GM12878 (cell line): Measurements from ENCODE around the gene OTUD4. TPM values are rescaled to one million over a fixed set of nuclear protein-coding genes. Genes with fewer than 3 reads are reported as not detected.

Experiments
- ATAC-seq: fragments of 200-7000 bp; cut with Tn5 transposase; 3 replicates; pipeline ENCODE4 v1.9.1; 2020; ENCODE audit warnings: mild to moderate bottlenecking, moderate library complexity
- BruUV-seq: library from RNA; stranded (reverse); fragments of 400-500 nt; replicated peaks from 2 replicates; lab custom pipeline; 2021; lab: Mats Ljungman, UMichigan
- CTCF ChIA-PET: fragments of 300-600 bp; sonication (Branson Sonifier 250); formaldehyde crosslinking; extraction: SDS; loops from one replicate; lab custom pipeline; 2021; ENCODE audit warnings: inconsistent platforms; lab: Yijun Ruan, JAX
- POLR2A ChIA-PET: fragments of 350-600 bp; formaldehyde crosslinking; extraction: SDS; loops from one replicate; lab custom pipeline; 2021; ENCODE audit warnings: inconsistent platforms; lab: Charles Lee
- RAD21 ChIA-PET: fragments of 300-600 bp; sonication (Branson Sonifier 250); formaldehyde crosslinking; loops from one replicate; lab custom pipeline; 2023; ENCODE audit warnings: antibody characterized with exemption; ENCODE audit not compliant: unreplicated experiment; lab: Charles Lee
- SMC1A ChIA-PET: fragments of 300-600 bp; sonication (Branson Sonifier 250); formaldehyde crosslinking; loops from one replicate; lab custom pipeline; 2023; ENCODE audit not compliant: unreplicated experiment, uncharacterized antibody; lab: Charles Lee
- DNase-seq: peaks from one replicate; pipeline ENCODE4 v3.0.0-alpha.2; 2011; ENCODE audit warnings: low read depth, low spot score
- FAIRE-seq: peaks from 3 replicates; lab custom pipeline; 2011; peaks lifted over from hg19 to GRCh38; lab: Jason Lieb, UNC
- H2AFZ ChIP-seq: 2 replicates; pipeline ENCODE4 v1.6.0; 2011; ENCODE audit warnings: low read depth, low read length, control low read depth; ENCODE audit not compliant: control insufficient read depth
- H3K27ac ChIP-seq: 2 replicates; pipeline ENCODE4 v1.5.1; 2011; ENCODE audit warnings: control low read depth; ENCODE audit not compliant: control insufficient read depth, insufficient read depth
- H3K27me3 ChIP-seq, 2 experiments: replicated peaks in 1 of 2; 2 replicates each; pipeline versions ENCODE4 v1.6.0 to v1.6.1; 2011; ENCODE audit warnings: low read length in 1 of 2; ENCODE audit not compliant: control insufficient read depth in 2 of 2, insufficient read depth in 2 of 2
- H3K36me3 ChIP-seq, 2 experiments: 2 replicates each; pipeline ENCODE4 v1.5.1; 2011; ENCODE audit warnings: low read length in 1 of 2; ENCODE audit not compliant: control insufficient read depth in 2 of 2, insufficient read depth in 2 of 2
- H3K4me1 ChIP-seq: 2 replicates; pipeline ENCODE4 v1.6.1; 2011; ENCODE audit warnings: mild to moderate bottlenecking, low read length, moderate library complexity, mixed read lengths; ENCODE audit not compliant: control insufficient read depth, insufficient read depth
- H3K4me2 ChIP-seq: 2 replicates; pipeline ENCODE4 v1.6.0; 2011; ENCODE audit warnings: control low read depth; ENCODE audit not compliant: control insufficient read depth, insufficient read depth
- H3K4me3 ChIP-seq: fragments of 200-600 bp; sonication (generic); 2 replicates; pipeline ENCODE4 v1.5.1; 2016
- H3K79me2 ChIP-seq: 2 replicates; pipeline ENCODE4 v1.6.0; 2011; ENCODE audit warnings: low read length; ENCODE audit not compliant: control insufficient read depth, insufficient read depth
- H3K9ac ChIP-seq: 2 replicates; pipeline ENCODE4 v1.8.0; 2011; ENCODE audit warnings: low read length, control low read depth, mixed read lengths; ENCODE audit not compliant: control insufficient read depth, insufficient read depth
- H3K9me3 ChIP-seq: replicated peaks from 3 replicates; pipeline ENCODE4 v1.5.1; 2011; ENCODE audit warnings: mild to moderate bottlenecking, low read length; ENCODE audit not compliant: control insufficient read depth, insufficient read depth
- H4K20me1 ChIP-seq: 2 replicates; pipeline ENCODE4 v1.6.0; 2011; ENCODE audit not compliant: control insufficient read depth, insufficient read depth
- CBX3 ChIP-seq: fragments of 200-600 bp; sonication (generic); IDR thresholded peaks from 2 replicates; pipeline ENCODE4 v1.6.1; 2016; ENCODE audit warnings: low read depth, borderline replicate concordance
- CUX1 ChIP-seq: IDR thresholded peaks from 2 replicates; pipeline ENCODE4 v1.6.1; 2012; ENCODE audit warnings: improper control_type of control experiment, low read depth, low read length; ENCODE audit not compliant: insufficient replicate concordance
- E4F1 ChIP-seq: fragments of 450-650 bp; IDR thresholded peaks from 2 replicates; pipeline ENCODE4 v1.6.1; 2018; ENCODE audit warnings: borderline replicate concordance, mild to moderate bottlenecking; ENCODE audit not compliant: partially characterized antibody
- EZH2 ChIP-seq: IDR thresholded peaks from 2 replicates; pipeline ENCODE4 v1.6.1; 2012; ENCODE audit warnings: low read depth, mild to moderate bottlenecking, control low read depth, inconsistent platforms, low read length, borderline replicate concordance; ENCODE audit not compliant: control insufficient read depth
- IKZF2 ChIP-seq, 2 experiments: fragments of 450-650 bp; IDR thresholded peaks; 2 replicates each; pipeline ENCODE4 v1.6.1; 2017; ENCODE audit warnings: mild to moderate bottlenecking in 2 of 2, moderate library complexity in 2 of 2
- RAD21 ChIP-seq: IDR thresholded peaks from 2 replicates; pipeline ENCODE4 v1.6.1; 2011; ENCODE audit warnings: mild to moderate bottlenecking, low read depth, low read length, moderate library complexity; ENCODE audit not compliant: insufficient read depth
- SREBF2 ChIP-seq: IDR thresholded peaks from 2 replicates; pipeline ENCODE4 v1.6.1; 2012; ENCODE audit warnings: mild to moderate bottlenecking, low read length
- SRF ChIP-seq, 2 experiments: IDR thresholded peaks; 2 replicates each; pipeline ENCODE4 v1.6.1; 2011; ENCODE audit warnings: low read depth in 2 of 2, low read length in 2 of 2, mild to moderate bottlenecking in 1 of 2, moderate library complexity in 1 of 2
- ZBTB11 ChIP-seq: fragments of 450-650 bp; formaldehyde crosslinking; IDR thresholded peaks from 2 replicates; pipeline ENCODE4 v1.5.0; 2022; ENCODE audit warnings: mild to moderate bottlenecking, missing genetic modification characterization
- ZNF207 ChIP-seq: fragments of 450-650 bp; IDR thresholded peaks from 2 replicates; pipeline ENCODE4 v1.6.1; 2014; ENCODE audit warnings: antibody characterized with exemption, mild to moderate bottlenecking, borderline replicate concordance
- ZSCAN29 ChIP-seq: fragments of 450-650 bp; IDR thresholded peaks from 2 replicates; pipeline ENCODE4 v1.6.1; 2017; ENCODE audit warnings: mild to moderate bottlenecking, moderate library complexity
- WGBS: methylation state at CpG from one replicate; pipeline ENCODE4 v1.1.6; 2016; ENCODE audit warnings: low lambda C conversion rate; ENCODE audit not compliant: insufficient replicate concordance, insufficient coverage; ENCODE audit errors: missing lambda C conversion rate; 5-methylcytosine and 5-hydroxymethylcytosine counted together
- in situ Hi-C: fragments of 300-500 bp; cut with MboI; formaldehyde crosslinking; loops from 9 replicates; pipeline ENCODE4 v1.14.3; 2018; ENCODE audit warnings: mixed read lengths
- intact Hi-C: fragments of 100-400 bp; cut with micrococcal nuclease; formaldehyde crosslinking; loops from one replicate; pipeline ENCODE4 v1.14.2; 2022; ENCODE audit not compliant: unreplicated experiment
- polyA plus RNA-seq, 11 experiments: library from polyadenylated mRNA; depleted of rRNA in 4 of 11; unstranded in 6 of 11; stranded (reverse) in 5 of 11; fragments of >200 nt; fragmentation: Nextera tagmentation in 4 of 11; fragmentation: Illumina TruSeq in 1 of 11; extraction: Ambion mirVana in 4 of 11; extraction: Trizol in 1 of 11; gene quantifications; 1 replicate in 1 of 11; 2 replicates in 10 of 11; pipeline versions ENCODE4 v1.2.1 to v1.2.3, GENCODE V29; 2011 to 2016; ENCODE audit warnings: inconsistent platforms in 2 of 11, missing spikeins in 2 of 11, low read depth in 1 of 11
- total RNA-seq, 4 experiments: library from RNA; depleted of rRNA in 3 of 4; stranded (reverse); fragments of >200 nt in 3 of 4; fragmentation: Illumina TruSeq in 1 of 4; extraction: Trizol in 1 of 4; gene quantifications; 2 replicates each; pipeline versions ENCODE4 v1.2.1 to v1.2.3, GENCODE V29; 2013 to 2021

Gene OTUD4
- total and polyA plus RNA-seq, 10 of the 15 experiments (the other 5 are each of a cell fraction or from before 2014, with no cell fraction given): 2.2 to 26.3 (median 14.2) TPM

- intact Hi-C loops (no loop called here), in situ Hi-C loops (no loop called here)
- Histone ChIP-seq H4K20me1 (no peaks in the 10 kb centered on the region), H2AFZ (no peak overlapping the region), H3K9ac (no peak overlapping the region), H3K27me3 (no peaks in the 10 kb centered on the region), H3K36me3 (peaks cover 0 to 5% of the 10 kb centered on the region in 2 experiments; a peak in 2 of 4 replicates), H3K9me3 (no peaks in the 10 kb centered on the region), H3K4me2 (no peak overlapping the region), H3K4me1 (no peaks in the 10 kb centered on the region), H3K4me3 (no peak overlapping the region), H3K79me2 (peaks cover 5% of the 10 kb centered on the region), H3K27ac (no peak overlapping the region)
- no peak for ATAC-seq
- no TSS peak for BruUV-seq
- DNase-seq: no peak
- no peak for FAIRE-seq
- ChIA-PET RAD21 (interaction anchor here (0.6 to 1.2 kb wide), 4 partner anchors 11 to 107 kb away, joined by 3 to 4 read pairs (median 3); no protein-coding TSS in a partner anchor), CTCF (interaction anchor here (0.6 to 1.5 kb wide), 3 partner anchors 11 to 449 kb away, joined by 3 to 4 read pairs (median 3); no protein-coding TSS in a partner anchor), POLR2A (interaction anchor here (0.7 to 1.8 kb wide), 2 partner anchors 11 to 314 kb away, joined by 5 to 9 read pairs; no protein-coding TSS in a partner anchor), SMC1A (interaction anchor here (1.2 to 5.0 kb wide), 3 partner anchors 9 to 47 kb away, joined by 3 to 28 read pairs (median 5); no protein-coding TSS in a partner anchor)
- 98% methylated on average over 2 of the region's 2 CpGs for WGBS
- TF ChIP-seq CBX3 (no peak), RAD21 (no peak), ZBTB11 (CRISPR knock-in tag) (no peak), ZSCAN29 (no peak), E4F1 (no peak), IKZF2 (IDR thresholded peaks at IDR 0.05) (no peak), EZH2 (no peak), ZNF207 (no peak), CUX1 (no peak), SREBF2 (no peak), SRF (IDR thresholded peaks at IDR 0.05; ENCODE audit: low read depth in 2 of 2, low read length in 2 of 2) (no peak)
Measured at GRCh38 chr4:145167887-145168286, 12.5 kb downstream of the OTUD4 start.
